Body of pancreas (tissue), 4 donors: ENCODE measurements around the gene TTC39C. TPM values are rescaled to one million over a fixed set of nuclear protein-coding genes. Genes with fewer than 3 reads are reported as not detected.

Experiments used
- ATAC-seq: fragments of 150-250 bp; one replicate; pipeline ENCODE4 v1.9.1; 2016
- DNase-seq, 4 donors: peaks; one replicate each; pipeline ENCODE4 v3.0.0-alpha.2; 2019
- H3K27ac ChIP-seq, 4 donors: fragments of 200-600 bp; sonication (generic); 1 replicate in 3 of 4; 2 replicates in 1 of 4; pipeline versions ENCODE4 v1.5.1 to v1.6.1; 2016 to 2019; ENCODE audit warnings: mild to moderate bottlenecking in 1 of 4, mixed read lengths in 1 of 4, moderate library complexity in 1 of 4
- H3K27me3 ChIP-seq, 2 donors: fragments of 200-600 bp; sonication (generic); one replicate each; pipeline ENCODE4 v1.6.0; 2016; ENCODE audit warnings: mild to moderate bottlenecking in 1 of 2
- H3K36me3 ChIP-seq, 2 donors: fragments of 200-600 bp; sonication (generic); replicated peaks in 1 of 2; 2 replicates each; pipeline ENCODE4 v1.5.1; 2016; ENCODE audit warnings: low read depth in 2 of 2; ENCODE audit not compliant: insufficient read depth in 1 of 2
- H3K4me1 ChIP-seq: fragments of 200-600 bp; sonication (generic); one replicate; pipeline ENCODE4 v1.6.0; 2016
- H3K4me3 ChIP-seq, 2 donors: fragments of 200-600 bp; sonication (generic); 1 replicate in 1 of 2; 2 replicates in 1 of 2; pipeline ENCODE4 v1.5.1; 2016 to 2019
- H3K9me3 ChIP-seq, 3 donors: fragments of 200-600 bp; sonication (generic); 1 replicate in 2 of 3; 2 replicates in 1 of 3; pipeline ENCODE4 v1.5.1; 2016
- POLR2A ChIP-seq, 3 donors: fragments of 450-650 bp; IDR thresholded peaks; one replicate each; pipeline ENCODE4 v1.6.1; 2016; ENCODE audit warnings: antibody characterized with exemption in 3 of 3, mild to moderate bottlenecking in 2 of 3
- WGBS, 2 donors: methylation state at CpG; one replicate each; pipeline ENCODE4 v1.1.5; 2017; 5-methylcytosine and 5-hydroxymethylcytosine counted together
- intact Hi-C: fragments of 100-400 bp; cut with DNase I; formaldehyde crosslinking; loops from one replicate; pipeline ENCODE4 v1.15.1; 2023
- total RNA-seq, 2 donors: library from RNA; depleted of rRNA; stranded (reverse); fragments of >200 nt; gene quantifications; one replicate each; pipeline ENCODE4 v1.1.0, GENCODE V29; 2016
- TF ChIP-seq, protein P1 (sequence below), 7 experiments: fragments of 450-650 bp in 4 of 7; fragments of 200-600 bp in 3 of 7; sonication (generic) in 3 of 7; IDR thresholded peaks; one replicate each; pipeline ENCODE4 v1.5.1; 2016 to 2019; ENCODE audit warnings: antibody characterized with exemption in 7 of 7

Gene TTC39C
- total RNA-seq, 2 donors from 2014 or later, result 20.1 to 21.8 TPM

DNA sequence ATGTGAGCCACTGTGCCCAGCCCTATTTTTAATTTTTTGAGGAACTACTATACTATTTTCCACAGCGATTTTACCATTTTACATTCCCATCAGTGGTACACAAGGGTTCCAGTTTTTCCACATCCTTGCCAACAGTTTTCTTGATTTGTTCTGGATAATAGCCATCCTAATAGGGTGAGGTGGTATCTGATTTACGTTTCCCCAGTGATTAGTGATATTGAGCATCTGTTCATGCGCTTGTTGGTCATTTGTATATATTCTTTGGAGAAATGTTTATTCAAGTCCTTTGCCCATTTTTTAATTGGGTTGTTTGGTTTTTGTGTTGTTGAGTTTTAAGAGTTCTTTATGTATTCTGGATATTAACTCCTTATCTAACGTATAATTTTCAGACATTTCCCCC lies 20.8 kb downstream of the TTC39C start:
- Histone ChIP-seq H3K4me3 (no peak overlapping the region), H3K36me3 (no peaks in the 10 kb centered on the region), H3K27ac (no peak overlapping the region), H3K27me3 (no peaks in the 10 kb centered on the region), H3K4me1 (no peaks in the 10 kb centered on the region), H3K9me3 (no peaks in the 10 kb centered on the region)
- intact Hi-C loops, result no loop called here
- ATAC-seq, result no peak
- DNase-seq, result no peak
- 80 to 90% methylated on average over 4 of the region's 4 CpGs for WGBS, 2 donors
- TF ChIP-seq POLR2A (IDR thresholded peaks at IDR 0.05), result no peak
- TF ChIP-seq, protein P1, sequence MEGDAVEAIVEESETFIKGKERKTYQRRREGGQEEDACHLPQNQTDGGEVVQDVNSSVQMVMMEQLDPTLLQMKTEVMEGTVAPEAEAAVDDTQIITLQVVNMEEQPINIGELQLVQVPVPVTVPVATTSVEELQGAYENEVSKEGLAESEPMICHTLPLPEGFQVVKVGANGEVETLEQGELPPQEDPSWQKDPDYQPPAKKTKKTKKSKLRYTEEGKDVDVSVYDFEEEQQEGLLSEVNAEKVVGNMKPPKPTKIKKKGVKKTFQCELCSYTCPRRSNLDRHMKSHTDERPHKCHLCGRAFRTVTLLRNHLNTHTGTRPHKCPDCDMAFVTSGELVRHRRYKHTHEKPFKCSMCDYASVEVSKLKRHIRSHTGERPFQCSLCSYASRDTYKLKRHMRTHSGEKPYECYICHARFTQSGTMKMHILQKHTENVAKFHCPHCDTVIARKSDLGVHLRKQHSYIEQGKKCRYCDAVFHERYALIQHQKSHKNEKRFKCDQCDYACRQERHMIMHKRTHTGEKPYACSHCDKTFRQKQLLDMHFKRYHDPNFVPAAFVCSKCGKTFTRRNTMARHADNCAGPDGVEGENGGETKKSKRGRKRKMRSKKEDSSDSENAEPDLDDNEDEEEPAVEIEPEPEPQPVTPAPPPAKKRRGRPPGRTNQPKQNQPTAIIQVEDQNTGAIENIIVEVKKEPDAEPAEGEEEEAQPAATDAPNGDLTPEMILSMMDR (IDR thresholded peaks at IDR 0.05), result no peak

DNA sequence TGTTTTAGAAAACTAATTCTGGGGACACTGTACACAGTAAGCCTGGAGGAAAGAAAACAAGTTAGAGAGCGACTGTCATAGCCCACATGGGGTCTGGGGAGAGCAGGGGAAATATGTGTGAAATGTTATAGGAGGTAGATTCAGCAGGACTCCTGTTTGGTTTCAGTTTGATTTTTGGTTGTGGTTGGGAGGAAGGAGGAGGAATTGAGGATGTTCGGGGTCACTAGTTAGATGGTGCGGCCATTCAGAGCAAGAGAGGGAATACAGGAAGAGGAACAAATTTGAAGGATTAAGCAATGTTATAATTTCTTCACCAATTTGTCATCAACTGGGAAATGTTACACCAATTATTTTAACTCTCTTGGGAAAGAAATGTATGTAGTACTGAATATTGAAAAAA lies 25.1 kb downstream of the TTC39C start:
- intact Hi-C loops, result no loop called here
- no peak for ATAC-seq
- 81 to 98% methylated on average over 3 of the region's 3 CpGs for WGBS, 2 donors

DNA sequence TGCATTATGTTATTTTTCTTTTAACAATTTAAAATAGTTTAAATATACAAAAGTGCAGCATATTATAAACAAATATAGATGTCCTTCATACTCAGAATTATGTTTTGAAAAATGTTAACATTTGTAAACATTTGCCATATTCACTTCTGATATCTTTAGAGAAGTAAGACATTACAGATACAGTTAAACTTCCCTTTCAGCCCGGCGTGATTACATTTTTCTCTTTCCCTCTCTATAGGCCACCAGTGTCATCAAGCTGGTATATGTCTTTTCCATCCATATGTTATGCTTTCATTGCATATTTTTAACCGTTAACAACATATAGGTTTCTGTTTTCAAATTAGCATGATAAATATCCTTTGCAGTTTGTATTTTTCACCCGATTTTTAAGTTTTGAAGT lies 27.1 kb downstream of the TTC39C start:
- no peak for DNase-seq
- Histone ChIP-seq H3K4me1 (no peaks in the 10 kb centered on the region), H3K9me3 (no peaks in the 10 kb centered on the region), H3K27me3 (no peaks in the 10 kb centered on the region), H3K4me3 (no peak overlapping the region), H3K36me3 (no peaks in the 10 kb centered on the region), H3K27ac (no peak overlapping the region)
- ATAC-seq, result no peak
- intact Hi-C loops, result no loop called here
- WGBS, 2 donors, result 90 to 97% methylated on average over 4 of the region's 4 CpGs
- TF ChIP-seq, protein P1 (IDR thresholded peaks at IDR 0.05), result no peak
- no peak for TF ChIP-seq POLR2A (IDR thresholded peaks at IDR 0.05)

More for the DNA sequence above, 25.1 kb downstream of the TTC39C start:
- Histone ChIP-seq H3K27ac (no peak overlapping the region), H3K4me1 (no peaks in the 10 kb centered on the region), H3K9me3 (no peaks in the 10 kb centered on the region), H3K27me3 (no peaks in the 10 kb centered on the region), H3K4me3 (no peak overlapping the region), H3K36me3 (no peaks in the 10 kb centered on the region)
- no peak for DNase-seq
- no peak for TF ChIP-seq POLR2A (IDR thresholded peaks at IDR 0.05)
- TF ChIP-seq, protein P1 (IDR thresholded peaks at IDR 0.05), result no peak

DNA sequence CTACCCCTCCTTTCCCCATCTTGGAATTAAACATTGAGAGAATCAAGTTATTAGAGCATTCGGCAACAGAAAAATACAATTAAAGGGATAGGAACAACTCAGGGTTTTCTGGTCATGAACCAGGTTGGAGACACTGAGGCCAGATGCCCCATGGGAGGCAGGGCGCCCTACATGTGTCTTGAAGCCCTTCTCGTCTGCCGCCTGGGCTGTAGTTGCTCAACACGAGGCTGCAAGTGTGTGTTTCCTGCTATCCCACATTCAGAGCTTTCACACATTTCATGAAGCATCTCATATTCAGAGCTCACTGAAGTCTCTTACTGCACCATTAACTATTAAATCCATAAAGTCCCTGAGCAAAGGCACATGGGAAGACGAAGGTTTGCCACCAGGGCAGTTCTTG lies 28.8 kb downstream of the TTC39C start:
- H3K4me1 ChIP-seq, result no peaks in the 10 kb centered on the region
- intact Hi-C loops, result no loop called here

DNA sequence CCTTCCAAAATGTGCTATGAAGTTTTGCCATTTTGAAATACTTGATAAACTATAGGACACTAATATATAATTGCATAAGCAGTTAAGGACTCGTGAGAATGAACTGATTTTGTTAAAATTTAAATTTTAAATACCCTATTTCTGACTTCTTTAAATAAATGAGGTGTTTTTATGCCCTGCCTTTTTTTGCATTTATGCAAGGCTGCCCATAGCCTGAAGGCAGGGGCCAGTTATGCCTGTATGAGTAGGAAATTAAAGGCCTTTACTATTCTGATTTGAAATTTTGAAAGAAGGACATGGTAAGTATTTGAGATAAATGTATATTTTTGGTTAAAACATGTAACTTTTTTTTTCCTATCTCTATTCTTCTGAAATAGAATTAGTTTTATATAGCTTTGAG lies 33.7 kb downstream of the TTC39C start:
- no peak for TF ChIP-seq POLR2A (IDR thresholded peaks at IDR 0.05)
- TF ChIP-seq, protein P1 (IDR thresholded peaks at IDR 0.05), result no peak

More for the DNA sequence above, 28.8 kb downstream of the TTC39C start:
- no peaks in the 10 kb centered on the region for H3K27me3 ChIP-seq
- TF ChIP-seq, protein P1 (IDR thresholded peaks at IDR 0.05), result no peak
- no peak for TF ChIP-seq POLR2A (IDR thresholded peaks at IDR 0.05)
- DNase-seq (no peak), ATAC-seq (no peak)
- no peak overlapping the region for H3K27ac ChIP-seq
- WGBS, 2 donors, result 80 to 85% methylated on average over 6 of the region's 6 CpGs
- H3K4me3 ChIP-seq, result no peak overlapping the region
- no peaks in the 10 kb centered on the region for H3K9me3 ChIP-seq
- H3K36me3 ChIP-seq, result no peaks in the 10 kb centered on the region

More for the DNA sequence above, 33.7 kb downstream of the TTC39C start:
- Histone ChIP-seq H3K4me3 (no peak overlapping the region), H3K27ac (no peak overlapping the region), H3K27me3 (no peaks in the 10 kb centered on the region), H3K36me3 (no peaks in the 10 kb centered on the region), H3K4me1 (peaks cover 36% of the 10 kb centered on the region), H3K9me3 (no peaks in the 10 kb centered on the region)
- ATAC-seq (no peak), DNase-seq (no peak)
- WGBS, 2 donors, result 94 to 97% methylated on average over 1 of the region's 1 CpG
- intact Hi-C loops, result no loop called here
